Nephron (organoid): ENCODE data around the gene LRRC26.

Experiments used
- H3K27ac Mint-ChIP-seq, 3 experiments: 2 replicates each; pipeline ENCODE4 v1.8.0; 2020; ENCODE audit warnings: mixed read lengths in 3 of 3, mild to moderate bottlenecking in 2 of 3, moderate library complexity in 1 of 3
- H3K27me3 Mint-ChIP-seq: 2 replicates; pipeline ENCODE4 v1.8.0; 2021; ENCODE audit warnings: low read depth, mild to moderate bottlenecking, moderate library complexity, mixed read lengths
- H3K36me3 Mint-ChIP-seq: 2 replicates; pipeline ENCODE4 v1.8.0; 2020; ENCODE audit warnings: low read depth, mixed read lengths
- H3K4me1 Mint-ChIP-seq: 2 replicates; pipeline ENCODE4 v1.8.0; 2020; ENCODE audit warnings: mixed read lengths
- H3K4me3 Mint-ChIP-seq, 3 experiments: 2 replicates each; pipeline ENCODE4 v1.8.0; 2020; ENCODE audit warnings: mild to moderate bottlenecking in 3 of 3, mixed read lengths in 3 of 3, moderate library complexity in 2 of 3
- H3K9me3 Mint-ChIP-seq: 2 replicates; pipeline ENCODE4 v1.8.0; 2020; ENCODE audit warnings: mixed read lengths
- CTCF ChIP-seq, 3 experiments: fragments of 200-600 bp; sonication (generic); IDR thresholded peaks; one replicate each; pipeline ENCODE4 v1.5.0; 2021; ENCODE audit warnings: antibody characterized with exemption in 3 of 3; ENCODE audit not compliant: unreplicated experiment in 3 of 3

LRRC26 gene

GRCh38 chr9:137182836-137183235, 13.0 kb upstream of the LRRC26 start:
- H3K27ac Mint-ChIP-seq = no peak overlapping the region
- H3K36me3 Mint-ChIP-seq = peaks cover 14% of the 10 kb centered on the region
- TF ChIP-seq CTCF (IDR thresholded peaks at IDR 0.05; ENCODE audit: unreplicated experiment in 3 of 3) = no peak
- H3K9me3 Mint-ChIP-seq = no peaks in the 10 kb centered on the region
- no peak overlapping the region for H3K4me3 Mint-ChIP-seq
- no peaks in the 10 kb centered on the region for H3K27me3 Mint-ChIP-seq
- H3K4me1 Mint-ChIP-seq = peaks cover 13% of the 10 kb centered on the region

GRCh38 chr9:137181680-137182079, 11.8 kb upstream of the LRRC26 start:
- peaks cover under 1% of the 10 kb centered on the region for H3K27me3 Mint-ChIP-seq
- no peak overlapping the region for H3K4me3 Mint-ChIP-seq
- H3K36me3 Mint-ChIP-seq = peaks cover 22% of the 10 kb centered on the region
- H3K9me3 Mint-ChIP-seq = no peaks in the 10 kb centered on the region
- no peak for TF ChIP-seq CTCF (IDR thresholded peaks at IDR 0.05; ENCODE audit: unreplicated experiment in 3 of 3)
- peaks cover 2% of the 10 kb centered on the region for H3K4me1 Mint-ChIP-seq
- H3K27ac Mint-ChIP-seq = no peak overlapping the region

- Mint-ChIP-seq H3K9me3 (no peaks in the 10 kb centered on the region), H3K27ac (no peak overlapping the region), H3K36me3 (peaks cover 24% of the 10 kb centered on the region), H3K4me3 (no peak overlapping the region), H3K27me3 (peaks cover 7% of the 10 kb centered on the region), H3K4me1 (no peaks in the 10 kb centered on the region)
- TF ChIP-seq CTCF (IDR thresholded peaks at IDR 0.05; ENCODE audit: unreplicated experiment in 3 of 3) = no peak
Measured at GRCh38 chr9:137180491-137180890, 10.6 kb upstream of the LRRC26 start.

GRCh38 chr9:137179761-137180160, 9.9 kb upstream of the LRRC26 start:
- no peak for TF ChIP-seq CTCF (IDR thresholded peaks at IDR 0.05; ENCODE audit: unreplicated experiment in 3 of 3)
- Mint-ChIP-seq H3K27me3 (peaks cover 11% of the 10 kb centered on the region), H3K27ac (no peak overlapping the region), H3K9me3 (no peaks in the 10 kb centered on the region), H3K4me1 (no peaks in the 10 kb centered on the region), H3K4me3 (no peak overlapping the region), H3K36me3 (peaks cover 24% of the 10 kb centered on the region)

- Mint-ChIP-seq H3K9me3 (no peaks in the 10 kb centered on the region), H3K4me1 (no peaks in the 10 kb centered on the region), H3K27me3 (peaks cover 11% of the 10 kb centered on the region), H3K27ac (no peak overlapping the region), H3K4me3 (no peak overlapping the region), H3K36me3 (peaks cover 19% of the 10 kb centered on the region)
- TF ChIP-seq CTCF (IDR thresholded peaks at IDR 0.05; ENCODE audit: unreplicated experiment in 3 of 3) = no peak
Measured at GRCh38 chr9:137178939-137179630, 9.2 kb upstream of the LRRC26 start.
